CD14-positive monocyte (primary cell): Measurements from ENCODE around the gene PLOD1. TPM values are rescaled to one million over a fixed set of nuclear protein-coding genes. Genes with fewer than 3 reads are reported as not detected.

Experiments
- DNase-seq, 3 donors: peaks; one replicate each; pipeline ENCODE4 v3.0.0-alpha.2; 2011 to 2022
- H2AFZ ChIP-seq: 2 replicates; pipeline ENCODE4 v1.6.0; 2012; ENCODE audit warnings: mild to moderate bottlenecking, low read depth, low read length, inconsistent platforms; ENCODE audit not compliant: insufficient read depth, poor library complexity, severe bottlenecking
- H3K27ac ChIP-seq, 2 donors: 1 replicate in 1 of 2; 2 replicates in 1 of 2; pipeline ENCODE4 v1.5.1; 2012 to 2013; ENCODE audit warnings: low read length in 2 of 2, control low read depth in 1 of 2, inconsistent platforms in 1 of 2, low read depth in 1 of 2, mild to moderate bottlenecking in 1 of 2
- H3K27me3 ChIP-seq, 2 donors: one replicate each; pipeline versions ENCODE4 v1.6.0 to v1.6.1; 2011 to 2013; ENCODE audit warnings: low read length in 2 of 2; ENCODE audit not compliant: control insufficient read depth in 2 of 2, insufficient read depth in 2 of 2
- H3K36me3 ChIP-seq, 2 donors: replicated peaks in 1 of 2; 1 replicate in 1 of 2; 2 replicates in 1 of 2; pipeline versions ENCODE4 v1.5.1 to v1.6.1; 2012 to 2013; ENCODE audit warnings: low read length in 2 of 2, control low read depth in 1 of 2, inconsistent platforms in 1 of 2, mild to moderate bottlenecking in 1 of 2; ENCODE audit not compliant: insufficient read depth in 2 of 2, control insufficient read depth in 1 of 2
- H3K4me1 ChIP-seq, 2 donors: 1 replicate in 1 of 2; 2 replicates in 1 of 2; pipeline versions ENCODE4 v1.5.1 to v1.6.1; 2012 to 2013; ENCODE audit warnings: low read length in 2 of 2, control low read depth in 1 of 2, inconsistent platforms in 1 of 2, mild to moderate bottlenecking in 1 of 2, moderate library complexity in 1 of 2; ENCODE audit not compliant: insufficient read depth in 2 of 2, control insufficient read depth in 1 of 2
- H3K4me2 ChIP-seq: replicated peaks from 2 replicates; pipeline ENCODE3; 2012; ENCODE audit warnings: low read length, moderate library complexity, mild to moderate bottlenecking; ENCODE audit not compliant: poor library complexity, severe bottlenecking; ENCODE audit errors: extremely low read depth
- H3K4me3 ChIP-seq, 3 experiments: fragments of 200-600 bp in 1 of 3; sonication (generic) in 1 of 3; replicated peaks in 1 of 3; 1 replicate in 2 of 3; 2 replicates in 1 of 3; pipeline ENCODE4 v1.5.1; 2011 to 2013; ENCODE audit warnings: low read length in 3 of 3, mild to moderate bottlenecking in 3 of 3, control low read depth in 2 of 3, low read depth in 2 of 3, inconsistent platforms in 1 of 3, moderate library complexity in 1 of 3
- H3K79me2 ChIP-seq: 2 replicates; pipeline ENCODE4 v1.6.0; 2012; ENCODE audit warnings: mild to moderate bottlenecking, control low read depth, inconsistent platforms, low read length, moderate library complexity; ENCODE audit not compliant: insufficient read depth
- H3K9ac ChIP-seq: 2 replicates; pipeline ENCODE4 v1.6.0; 2017; ENCODE audit warnings: low read length, mild to moderate bottlenecking; ENCODE audit not compliant: insufficient read depth, poor library complexity, severe bottlenecking
- H3K9me3 ChIP-seq, 2 donors: replicated peaks in 1 of 2; 1 replicate in 1 of 2; 2 replicates in 1 of 2; pipeline versions ENCODE4 v1.5.1 to v1.6.1; 2012 to 2013; ENCODE audit warnings: low read length in 2 of 2, control low read depth in 1 of 2; ENCODE audit not compliant: control insufficient read depth in 1 of 2, insufficient read depth in 1 of 2
- H4K20me1 ChIP-seq: 2 replicates; pipeline ENCODE4 v1.6.0; 2012; ENCODE audit warnings: mild to moderate bottlenecking, low read length, control low read depth, moderate library complexity; ENCODE audit not compliant: insufficient read depth
- H3K27ac Mint-ChIP-seq, 7 donors: one replicate each; pipeline ENCODE4 v1.8.0; 2020; ENCODE audit warnings: mild to moderate bottlenecking in 7 of 7, mixed read lengths in 7 of 7, moderate library complexity in 6 of 7, inconsistent platforms in 2 of 7
- H3K27me3 Mint-ChIP-seq, 3 donors: one replicate each; pipeline ENCODE4 v1.8.0; 2021 to 2022; ENCODE audit warnings: low read depth in 3 of 3, mild to moderate bottlenecking in 3 of 3, mixed read lengths in 3 of 3, moderate library complexity in 3 of 3, inconsistent platforms in 1 of 3
- H3K36me3 Mint-ChIP-seq, 2 donors: one replicate each; pipeline ENCODE4 v1.8.0; 2020; ENCODE audit warnings: mixed read lengths in 2 of 2, inconsistent platforms in 1 of 2, mild to moderate bottlenecking in 1 of 2
- H3K4me1 Mint-ChIP-seq: one replicate; pipeline ENCODE4 v1.8.0; 2020; ENCODE audit warnings: mild to moderate bottlenecking, mixed read lengths
- H3K4me3 Mint-ChIP-seq, 2 donors: one replicate each; pipeline ENCODE4 v1.8.0; 2020; ENCODE audit warnings: mild to moderate bottlenecking in 2 of 2, mixed read lengths in 2 of 2, moderate library complexity in 1 of 2
- H3K9me3 Mint-ChIP-seq, 7 donors: one replicate each; pipeline ENCODE4 v1.8.0; 2020 to 2022; ENCODE audit warnings: mixed read lengths in 7 of 7, mild to moderate bottlenecking in 6 of 7, moderate library complexity in 6 of 7, inconsistent platforms in 2 of 7
- WGBS: methylation state at CpG from one replicate; pipeline ENCODE4 v1.1.5; 2013; ENCODE audit warnings: missing lambda C conversion rate; ENCODE audit not compliant: insufficient coverage; 5-methylcytosine and 5-hydroxymethylcytosine counted together
- intact Hi-C, 2 donors: fragments of 100-400 bp; cut with micrococcal nuclease; formaldehyde crosslinking; loops; one replicate each; pipeline versions ENCODE4 v1.15.0 to v1.15.1; 2023
- polyA plus RNA-seq, 3 donors: library from polyadenylated mRNA; depleted of rRNA in 1 of 3; unstranded in 2 of 3; stranded (reverse) in 1 of 3; fragments of 300-500 nt in 2 of 3; fragments of >200 nt in 1 of 3; fragmentation: Illumina TruSeq in 2 of 3; gene quantifications; 1 replicate in 2 of 3; 2 replicates in 1 of 3; pipeline ENCODE4 v1.2.3, GENCODE V29; 2012 to 2021
- TF ChIP-seq, protein P1 (sequence below): fragments of 200-600 bp; IDR thresholded peaks from one replicate; pipeline ENCODE4 v1.8.0; 2022; ENCODE audit warnings: antibody characterized with exemption, mild to moderate bottlenecking

Gene PLOD1
- polyA plus RNA-seq, 3 donors: 44.5 to 53.4 (median 53.1) TPM

DNA sequence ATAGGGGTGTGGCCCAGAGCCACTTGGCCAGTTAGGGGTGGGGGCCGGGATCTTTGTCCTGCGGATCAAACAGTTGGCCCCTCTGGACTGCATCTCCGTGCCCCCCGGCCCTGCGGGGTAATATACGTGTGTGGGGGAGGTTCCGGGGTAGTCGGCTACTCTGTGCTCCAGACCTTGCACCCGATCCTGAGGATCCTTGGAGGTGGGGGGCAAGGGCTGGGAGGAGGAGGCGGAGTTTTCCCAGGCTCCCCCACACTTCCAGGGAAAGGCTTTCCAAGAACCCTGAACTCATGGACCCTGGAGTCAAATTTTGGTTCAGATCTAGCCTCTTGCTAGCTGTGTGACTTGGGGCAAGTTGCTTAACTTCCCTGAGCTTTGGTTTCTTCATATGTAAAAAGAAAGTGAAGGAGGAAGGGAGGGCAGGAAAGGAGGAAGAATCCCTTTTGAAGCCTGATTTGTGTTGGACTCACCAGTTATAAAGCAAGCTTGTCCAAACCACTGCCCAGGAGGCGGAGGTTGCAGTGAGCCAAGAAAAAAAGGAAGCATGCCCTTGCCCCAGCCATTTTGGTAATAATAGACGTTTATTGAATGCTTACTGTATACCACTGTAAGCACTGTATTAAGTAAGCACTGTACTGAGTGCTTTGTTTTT lies 85.5 kb downstream of the PLOD1 start:
- H3K27ac ChIP-seq: peak overlapping the region; percentile 79 to 85
- H4K20me1 ChIP-seq: peaks cover 17% of the 10 kb centered on the region
- peaks cover 37% of the 10 kb centered on the region for H3K79me2 ChIP-seq
- peaks cover 11 to 19% of the 10 kb centered on the region in 2 donors for H3K4me1 ChIP-seq
- DNase-seq: peak; percentile 51 to 81 (median 78)
- peak overlapping the region; percentile 100 for H3K4me2 ChIP-seq
- TF ChIP-seq, protein P1, sequence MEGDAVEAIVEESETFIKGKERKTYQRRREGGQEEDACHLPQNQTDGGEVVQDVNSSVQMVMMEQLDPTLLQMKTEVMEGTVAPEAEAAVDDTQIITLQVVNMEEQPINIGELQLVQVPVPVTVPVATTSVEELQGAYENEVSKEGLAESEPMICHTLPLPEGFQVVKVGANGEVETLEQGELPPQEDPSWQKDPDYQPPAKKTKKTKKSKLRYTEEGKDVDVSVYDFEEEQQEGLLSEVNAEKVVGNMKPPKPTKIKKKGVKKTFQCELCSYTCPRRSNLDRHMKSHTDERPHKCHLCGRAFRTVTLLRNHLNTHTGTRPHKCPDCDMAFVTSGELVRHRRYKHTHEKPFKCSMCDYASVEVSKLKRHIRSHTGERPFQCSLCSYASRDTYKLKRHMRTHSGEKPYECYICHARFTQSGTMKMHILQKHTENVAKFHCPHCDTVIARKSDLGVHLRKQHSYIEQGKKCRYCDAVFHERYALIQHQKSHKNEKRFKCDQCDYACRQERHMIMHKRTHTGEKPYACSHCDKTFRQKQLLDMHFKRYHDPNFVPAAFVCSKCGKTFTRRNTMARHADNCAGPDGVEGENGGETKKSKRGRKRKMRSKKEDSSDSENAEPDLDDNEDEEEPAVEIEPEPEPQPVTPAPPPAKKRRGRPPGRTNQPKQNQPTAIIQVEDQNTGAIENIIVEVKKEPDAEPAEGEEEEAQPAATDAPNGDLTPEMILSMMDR: no peak
- H3K27ac Mint-ChIP-seq: peak overlapping the region; percentile 78 to 93 (median 92)
- H3K27me3 Mint-ChIP-seq: peaks cover 0 to 1% (median 0%) of the 10 kb centered on the region in 3 donors
- peak overlapping the region; percentile 50 to 99 (median 93) for H3K4me3 ChIP-seq
- H2AFZ ChIP-seq: peak overlapping the region; percentile 87
- H3K9me3 ChIP-seq: no peaks in the 10 kb centered on the region
- H3K4me1 Mint-ChIP-seq: peaks cover 20% of the 10 kb centered on the region
- H3K4me3 Mint-ChIP-seq: peak overlapping the region; percentile 85 to 91
- peaks cover 25 to 35% of the 10 kb centered on the region in 2 donors for H3K36me3 Mint-ChIP-seq
- peak overlapping the region; percentile 77 for H3K9ac ChIP-seq
- WGBS: 0% methylated on average over 7 of the region's 12 CpGs
- intact Hi-C loops: loop anchor here in 1 of 2 donors (5.0 to 10.0 kb wide), 2 partner anchors 38 to 95 kb away; partner anchors contain the start of genes KIAA2013 and MFN2
- no peaks in the 10 kb centered on the region for H3K27me3 ChIP-seq
- H3K9me3 Mint-ChIP-seq: no peaks in the 10 kb centered on the region
- peaks cover 22 to 31% of the 10 kb centered on the region in 2 donors for H3K36me3 ChIP-seq

GRCh38 chr1:12021616-12022015 lies 87.1 kb downstream of the PLOD1 start:
- H3K4me1 ChIP-seq: peaks cover 11 to 19% of the 10 kb centered on the region in 2 donors
- TF ChIP-seq, protein P1: no peak
- H4K20me1 ChIP-seq: peaks cover 26% of the 10 kb centered on the region
- no peaks in the 10 kb centered on the region for H3K27me3 ChIP-seq
- 93% methylated on average over 3 of the region's 9 CpGs for WGBS
- H3K36me3 Mint-ChIP-seq: peaks cover 38 to 52% of the 10 kb centered on the region in 2 donors
- H3K4me1 Mint-ChIP-seq: peaks cover 20% of the 10 kb centered on the region
- DNase-seq: no peak
- H3K27ac Mint-ChIP-seq: peak overlapping the region in 2 of 7 donors; percentile 32 to 53
- no peak overlapping the region for H3K4me3 Mint-ChIP-seq
- H3K9ac ChIP-seq: no peak overlapping the region
- H3K4me2 ChIP-seq: no peak overlapping the region
- H3K9me3 ChIP-seq: no peaks in the 10 kb centered on the region
- H3K9me3 Mint-ChIP-seq: no peaks in the 10 kb centered on the region
- peaks cover 0 to 1% (median 1%) of the 10 kb centered on the region in 3 donors for H3K27me3 Mint-ChIP-seq
- H3K79me2 ChIP-seq: peaks cover 41% of the 10 kb centered on the region
- peaks cover 37 to 48% of the 10 kb centered on the region in 2 donors for H3K36me3 ChIP-seq
- no peak overlapping the region for H3K4me3 ChIP-seq
- intact Hi-C loops: no loop called here
- H2AFZ ChIP-seq: no peak overlapping the region
- peak overlapping the region in 1 of 2 donors; percentile 59 for H3K27ac ChIP-seq
